ENCODE measurements around the gene ALAD. TPM values are rescaled to one million over a fixed set of nuclear protein-coding genes. Genes with fewer than 3 reads are reported as not detected.
"Not testable (repeated sequence)": the region's sequence is repeated elsewhere in the genome, so short reads cannot be mapped to it uniquely, and the experiment has no call there.

Gene ALAD
- total and polyA plus RNA-seq, 7 donors: 14.8 to 50.2 (median 31.0) TPM

- Histone ChIP-seq H3K4me1 (peaks cover 0 to under 1% (median 0%) of the 10 kb centered on the region in 4 donors), H3K9me3 (no peaks in the 10 kb centered on the region), H3K4me3 (no peak overlapping the region), H3K27me3 (no peaks in the 10 kb centered on the region), H3K27ac (no peak overlapping the region), H3K36me3 (peaks cover 6 to 25% (median 9%) of the 10 kb centered on the region in 4 donors)
- DNase-seq: no peak
- TF ChIP-seq POLR2A (IDR thresholded peaks at IDR 0.05): no peak
- no peak for TF ChIP-seq POLR2AphosphoS5 (IDR thresholded peaks at IDR 0.05)
- no peak for TF ChIP-seq EP300 (IDR thresholded peaks at IDR 0.05)
- TF ChIP-seq CTCF (IDR thresholded peaks at IDR 0.05): no peak
- 72 to 87% methylated on average over 11 of the region's 11 CpGs for WGBS, 2 donors
- intact Hi-C loops (cut with DNase I): no loop called here
These were observed 31.3 kb downstream of the ALAD start for GRCh38 chr9:113369855-113370140.

DNA sequence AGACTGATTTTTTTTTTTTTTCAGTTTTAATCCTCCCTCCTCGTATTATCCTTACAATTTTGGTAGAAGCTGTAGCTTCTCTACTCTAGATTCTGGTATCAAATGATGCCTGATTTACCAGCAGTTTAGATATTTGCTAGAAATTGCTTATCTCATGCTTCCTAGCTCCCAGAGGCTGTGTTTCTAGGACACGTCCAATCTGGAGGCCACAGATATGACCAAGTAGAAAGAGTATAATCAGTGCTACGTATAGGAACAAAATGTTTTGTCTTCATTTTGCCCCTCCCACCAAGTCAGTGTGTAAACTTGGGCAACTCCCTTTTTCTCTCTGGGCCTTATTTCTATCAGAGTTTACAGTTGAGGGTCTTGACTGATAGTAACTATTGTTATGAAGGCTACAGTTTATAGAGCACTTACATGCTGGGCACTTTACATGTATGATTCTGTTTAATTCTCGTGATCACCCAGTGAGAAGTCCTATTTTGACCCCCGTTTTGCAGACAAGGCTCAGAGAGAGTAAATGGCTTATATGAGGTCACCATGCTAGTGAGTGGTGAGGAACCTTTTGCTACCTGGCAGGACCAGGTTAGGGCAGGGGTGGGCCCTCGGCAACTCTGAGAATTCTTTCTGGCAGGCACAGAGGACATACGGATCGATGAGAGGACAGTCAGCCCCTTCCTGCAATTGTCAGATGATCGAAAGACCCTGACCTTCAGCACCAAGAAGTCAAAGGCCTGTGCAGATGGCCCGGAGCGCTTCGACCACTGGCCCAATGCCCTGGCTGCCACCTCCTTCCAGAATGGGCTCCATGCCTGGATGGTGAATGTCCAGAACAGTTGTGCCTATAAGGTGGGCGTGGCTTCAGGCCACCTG, 31.9 kb downstream of the ALAD start:
- Histone ChIP-seq H3K4me3 (no peak overlapping the region), H3K4me1 (no peaks in the 10 kb centered on the region), H3K27me3 (no peaks in the 10 kb centered on the region), H3K9me3 (no peaks in the 10 kb centered on the region), H3K27ac (no peak overlapping the region), H3K36me3 (peaks cover 6 to 20% (median 8%) of the 10 kb centered on the region in 4 donors)
- no peak for DNase-seq
- intact Hi-C loops (cut with DNase I): no loop called here
- 67 to 80% methylated on average over 13 of the region's 13 CpGs for WGBS, 2 donors
- TF ChIP-seq POLR2AphosphoS5 (IDR thresholded peaks at IDR 0.05): no peak
- no peak for TF ChIP-seq POLR2A (IDR thresholded peaks at IDR 0.05)
- no peak for TF ChIP-seq EP300 (IDR thresholded peaks at IDR 0.05)
- TF ChIP-seq CTCF (IDR thresholded peaks at IDR 0.05): no peak

- no peak overlapping the region for H3K27ac ChIP-seq
- no peak for DNase-seq
- no peaks in the 10 kb centered on the region for H3K4me1 ChIP-seq
- intact Hi-C loops (cut with DNase I): no loop called here
- H3K4me3 ChIP-seq: no peak overlapping the region
- H3K36me3 ChIP-seq: peaks cover 0 to 12% (median 1%) of the 10 kb centered on the region in 4 donors
- TF ChIP-seq CTCF (IDR thresholded peaks at IDR 0.05) (no peak), EP300 (IDR thresholded peaks at IDR 0.05) (no peak), POLR2AphosphoS5 (IDR thresholded peaks at IDR 0.05) (no peak)
- no peaks in the 10 kb centered on the region for H3K27me3 ChIP-seq
- 88 to 93% methylated on average over 5 of the region's 5 CpGs for WGBS, 2 donors
- H3K9me3 ChIP-seq: no peaks in the 10 kb centered on the region
These were observed 32.6 kb downstream of the ALAD start for GRCh38 chr9:113368348-113368981.

DNA sequence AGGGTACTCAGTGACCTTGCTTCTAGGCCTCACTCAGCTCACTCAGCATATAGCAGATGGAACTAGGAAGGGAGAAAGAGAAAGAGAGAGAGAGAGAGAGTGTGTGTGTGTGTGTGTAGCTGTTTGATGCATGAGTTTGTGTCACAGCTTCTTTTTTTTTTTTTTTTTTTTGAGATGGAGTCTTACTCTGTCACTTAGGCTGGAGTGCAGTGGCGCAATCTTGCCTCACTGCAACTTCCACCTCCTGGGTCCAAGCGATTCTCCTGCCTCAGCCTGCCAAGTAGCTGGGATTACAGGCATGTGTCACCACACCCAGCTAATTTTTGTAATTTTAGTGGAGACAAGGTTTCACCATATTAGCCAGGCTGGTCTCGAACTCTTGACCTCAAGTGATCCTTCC, 35.4 kb downstream of the ALAD start:
- H3K4me1 ChIP-seq; intact Hi-C loops (cut with DNase I); H3K27ac ChIP-seq; H3K36me3 ChIP-seq; H3K9me3 ChIP-seq; DNase-seq; H3K4me3 ChIP-seq; H3K27me3 ChIP-seq: not testable (repeated sequence)
- 90 to 97% methylated on average over 3 of the region's 3 CpGs for WGBS, 2 donors

- H3K4me3 ChIP-seq: no peak overlapping the region
- intact Hi-C loops (cut with DNase I): no loop called here
- H3K9me3 ChIP-seq: no peaks in the 10 kb centered on the region
- H3K36me3 ChIP-seq: no peaks in the 10 kb centered on the region
- DNase-seq: no peak
- 78 to 92% methylated on average over 1 of the region's 1 CpG for WGBS, 2 donors
- H3K27me3 ChIP-seq: no peaks in the 10 kb centered on the region
- H3K4me1 ChIP-seq: no peaks in the 10 kb centered on the region
- H3K27ac ChIP-seq: no peak overlapping the region
- TF ChIP-seq POLR2AphosphoS5 (IDR thresholded peaks at IDR 0.05): no peak
- no peak for TF ChIP-seq POLR2A (IDR thresholded peaks at IDR 0.05)
- no peak for TF ChIP-seq CTCF (IDR thresholded peaks at IDR 0.05)
- no peak for TF ChIP-seq EP300 (IDR thresholded peaks at IDR 0.05)
These were observed 36.1 kb downstream of the ALAD start for GRCh38 chr9:113364951-113365350.

Measured in sigmoid colon (tissue), 7 donors.